HG03196 (cell line): Measurements from ENCODE around the gene C19orf18.
"Not testable (repeated sequence)": the region's sequence is repeated elsewhere in the genome, so short reads cannot be mapped to it uniquely, and the experiment has no call there.

Experiments
- ATAC-seq: cut with Tn5 transposase; IDR thresholded peaks from one replicate; pipeline ENCODE4 v1.9.1; 2021; ENCODE audit not compliant: unreplicated experiment

C19orf18 gene

DNA sequence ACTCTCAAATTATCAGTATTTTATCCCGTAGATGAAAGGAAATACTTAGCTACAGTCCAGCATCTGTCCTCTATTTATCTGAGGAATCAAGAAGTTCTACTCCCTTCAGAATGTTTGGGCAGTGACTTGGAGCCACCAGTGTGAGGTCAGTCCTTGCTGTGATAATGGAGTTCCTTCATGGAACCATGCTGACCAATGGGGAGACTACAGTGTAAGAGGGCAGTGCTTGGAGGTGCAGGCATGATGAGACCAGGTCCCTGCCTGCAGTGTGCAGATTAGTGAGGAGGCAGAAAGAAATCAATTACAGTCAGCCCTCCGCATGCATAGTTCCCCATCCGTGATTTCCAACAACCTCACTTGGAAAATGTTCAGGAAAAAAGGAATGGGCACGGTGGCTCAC lies at the start of gene C19orf18:
Gene C19orf18 (minus strand): TSS at position 101 of the 400 bp plus-strand sequence. CDS start 102 bp downstream, outside the sequence.
- no peak for ATAC-seq

DNA sequence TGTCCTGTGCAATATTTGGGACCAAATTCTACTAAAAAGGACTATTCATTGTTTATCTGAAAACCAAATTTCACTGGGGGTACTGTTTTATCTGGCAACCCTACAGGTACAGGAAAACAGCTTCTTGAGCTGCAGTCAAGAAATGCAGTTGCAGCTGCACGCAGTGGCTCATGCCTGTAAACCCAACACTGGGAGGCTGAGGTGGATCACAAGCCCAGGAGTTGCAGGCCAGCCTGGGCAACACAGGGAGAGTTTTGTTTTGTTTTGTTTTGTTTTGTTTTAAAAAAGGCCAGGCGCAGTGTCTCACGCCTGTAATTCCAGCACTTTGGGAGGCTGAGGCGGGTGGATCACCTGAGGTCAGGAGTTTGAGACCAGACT lies 47.9 kb upstream of the C19orf18 start:
- ATAC-seq: no peak

DNA sequence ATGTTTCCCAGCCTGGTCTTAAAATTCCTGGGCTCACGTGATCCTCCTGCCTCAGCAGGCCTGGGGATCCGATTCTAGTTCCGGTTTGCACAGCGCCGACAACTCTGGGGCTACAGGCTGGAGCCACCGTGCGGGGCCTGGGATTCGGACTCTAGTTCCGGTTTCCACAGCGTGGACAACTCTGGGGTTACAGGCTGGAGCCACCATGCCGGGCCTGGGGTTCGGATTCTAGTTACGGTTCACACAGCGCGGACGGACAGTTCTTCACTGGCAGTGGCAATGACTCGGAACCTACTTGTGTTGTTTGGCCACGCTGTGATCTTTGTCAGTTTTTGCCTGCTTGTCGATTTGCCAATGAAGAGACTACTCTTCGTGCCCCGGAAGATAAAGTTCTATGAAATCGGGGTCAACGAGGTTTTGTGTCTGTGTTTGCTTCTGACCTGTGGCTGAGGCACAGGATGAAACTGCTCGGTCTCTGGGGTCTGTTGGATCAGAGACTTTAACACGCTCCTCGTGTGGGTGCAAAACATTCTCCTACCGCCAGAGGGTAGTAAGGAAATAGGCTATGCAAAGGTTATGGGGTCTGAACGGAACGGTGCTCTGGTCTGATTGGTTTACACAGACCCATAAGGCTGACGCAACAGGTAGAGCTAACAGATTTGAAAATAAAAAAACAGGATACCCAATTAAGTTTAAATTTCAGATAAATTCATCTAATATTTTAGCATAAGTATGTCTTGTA lies 47.4 kb upstream of the C19orf18 start:
- ATAC-seq: no peak

DNA sequence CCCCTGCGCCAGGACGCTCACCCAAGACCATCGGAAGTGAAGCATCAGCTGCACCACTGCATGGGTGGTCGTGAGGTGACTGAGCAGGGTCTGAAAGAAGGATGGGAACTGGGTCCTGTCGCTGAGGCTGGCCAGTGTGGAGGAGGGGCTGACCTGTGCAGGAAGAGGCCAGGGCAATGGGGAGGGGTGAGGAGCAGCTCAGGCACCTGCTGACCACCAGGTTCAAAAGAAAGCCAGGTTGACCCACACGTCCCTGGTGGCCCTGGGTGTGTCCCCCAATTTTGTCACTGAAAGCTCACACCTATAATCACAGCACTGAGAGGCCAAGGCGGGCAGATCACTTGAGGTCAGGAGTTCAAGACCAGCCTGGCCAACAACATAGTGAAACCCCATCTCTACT lies 45.8 kb upstream of the C19orf18 start:
- ATAC-seq: no peak

DNA sequence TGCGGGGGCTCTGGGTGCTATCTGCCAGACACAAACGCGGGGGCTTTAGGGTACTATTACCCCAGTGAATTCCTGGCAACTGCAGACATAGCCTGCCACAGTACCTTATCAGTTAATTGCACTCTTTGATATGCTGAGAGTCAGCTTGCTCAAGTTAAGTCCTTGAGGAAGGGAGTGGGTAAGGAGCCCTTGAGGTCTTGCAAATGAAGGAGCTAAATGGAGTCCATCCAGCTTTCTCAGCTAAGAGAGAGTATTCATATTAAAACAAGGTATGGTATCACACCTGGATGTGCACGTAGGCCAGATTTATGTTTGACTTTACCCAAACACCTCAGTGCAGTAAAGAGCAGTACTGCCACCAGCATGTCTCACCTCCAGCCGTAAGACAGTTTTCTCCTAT lies 39.8 kb upstream of the C19orf18 start:
- no peak for ATAC-seq

DNA sequence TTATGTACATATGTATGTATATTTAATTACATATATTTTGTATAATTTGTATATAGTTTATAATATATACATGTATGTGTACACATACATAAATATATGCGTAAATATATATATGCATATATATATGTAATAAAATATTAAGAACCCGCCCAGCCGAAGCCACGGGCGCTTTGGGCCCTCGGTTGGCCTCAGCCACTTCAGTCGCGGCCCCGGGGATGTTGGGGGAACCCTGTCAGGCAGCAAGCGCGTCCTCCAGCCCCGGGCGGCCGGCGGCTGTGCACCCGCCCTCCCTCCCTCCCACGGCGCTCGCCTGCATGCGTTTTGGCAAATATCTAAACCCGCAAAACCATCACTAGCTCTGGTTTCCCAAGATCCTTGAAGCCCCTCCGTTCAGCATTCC lies 36.2 kb upstream of the C19orf18 start:
- ATAC-seq: no peak

DNA sequence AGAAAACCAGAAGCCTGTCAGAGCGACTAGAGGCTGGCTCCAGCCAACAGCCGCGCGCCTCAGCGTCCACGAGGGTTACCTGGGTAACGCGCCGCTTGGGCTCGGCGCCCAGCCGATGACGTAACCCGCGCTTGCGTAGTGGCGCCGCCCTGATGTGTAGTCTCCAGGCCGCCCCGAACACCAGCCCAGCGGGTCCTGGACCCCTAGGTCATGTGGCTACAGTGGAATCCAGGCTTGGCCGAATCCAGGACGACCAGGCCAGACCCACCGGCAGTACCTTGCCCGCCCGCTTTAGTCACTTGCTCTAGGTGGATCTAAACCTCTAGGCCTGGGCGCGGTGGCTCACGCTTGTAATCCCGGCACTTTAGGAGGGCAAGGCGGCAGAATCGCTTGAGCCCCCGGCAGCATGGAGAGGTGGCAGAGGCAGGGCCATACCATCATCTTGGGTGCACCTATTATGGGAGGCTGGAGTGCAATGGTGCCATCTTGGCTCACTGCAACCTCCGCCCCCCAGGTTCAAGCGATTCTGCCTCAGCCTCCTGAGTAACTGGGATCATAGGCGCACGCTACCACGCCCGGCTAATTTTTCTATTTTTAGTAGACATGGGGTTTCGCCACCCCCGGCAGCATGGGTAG lies 35.5 kb upstream of the C19orf18 start:
- ATAC-seq: peak; percentile 87

DNA sequence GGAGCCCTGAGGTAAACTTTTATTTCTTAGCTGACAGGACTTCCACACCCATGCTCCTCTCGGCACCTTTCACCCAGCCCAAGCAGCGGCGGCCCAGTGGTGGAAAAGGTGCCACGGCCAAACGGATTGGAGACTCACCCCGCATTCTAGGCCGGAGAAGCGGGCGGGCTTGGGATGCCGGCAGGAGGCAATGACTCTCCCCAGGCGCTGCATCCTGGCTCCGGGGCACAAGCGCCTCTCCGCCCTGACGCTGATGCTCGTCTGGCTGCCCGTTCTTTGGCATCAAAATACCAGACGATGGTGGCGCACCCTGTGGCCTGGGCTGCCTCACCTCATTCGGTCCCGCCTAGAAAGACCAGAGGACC lies 34.9 kb upstream of the C19orf18 start:
- ATAC-seq: peak; percentile 23

DNA sequence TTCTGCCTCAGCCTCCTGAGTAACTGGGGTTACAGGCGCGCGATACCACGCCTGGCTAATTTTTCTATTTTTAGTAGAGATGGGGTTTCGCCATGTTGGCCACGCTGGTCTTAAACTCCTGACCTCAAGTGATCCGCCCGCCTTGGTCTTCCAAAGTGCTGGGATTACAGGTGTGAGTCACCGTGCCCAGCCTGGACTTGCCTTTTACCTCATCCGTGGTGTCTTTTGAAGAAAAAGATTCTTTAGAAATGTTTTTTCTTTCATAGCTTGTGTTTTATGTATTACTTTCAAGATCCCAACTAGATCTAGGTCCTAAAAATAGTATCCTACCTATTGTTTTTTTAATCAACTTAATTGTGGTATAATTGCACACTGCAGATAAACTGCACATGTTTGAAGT lies 34.5 kb upstream of the C19orf18 start:
- not testable (repeated sequence) for ATAC-seq

DNA sequence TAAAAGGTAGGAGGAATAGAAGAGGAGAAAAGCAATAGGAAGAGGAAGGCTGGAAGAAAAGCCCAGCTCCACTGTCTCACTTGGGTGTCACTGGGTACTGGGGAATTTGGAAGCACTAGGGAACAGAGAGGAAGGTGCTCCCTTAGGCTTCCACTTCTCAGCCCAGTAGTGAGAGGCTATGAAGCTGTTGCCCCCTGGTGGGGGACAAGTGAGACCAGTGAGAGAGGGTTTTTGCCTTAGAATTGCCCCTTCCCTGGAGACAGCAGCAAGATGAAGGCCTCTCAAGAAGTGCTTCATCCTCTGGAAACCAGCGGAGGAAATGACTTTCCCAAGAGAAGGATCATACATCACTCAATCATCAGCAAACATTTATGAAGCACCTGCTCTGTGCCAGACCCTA lies 33.0 kb upstream of the C19orf18 start:
- no peak for ATAC-seq

DNA sequence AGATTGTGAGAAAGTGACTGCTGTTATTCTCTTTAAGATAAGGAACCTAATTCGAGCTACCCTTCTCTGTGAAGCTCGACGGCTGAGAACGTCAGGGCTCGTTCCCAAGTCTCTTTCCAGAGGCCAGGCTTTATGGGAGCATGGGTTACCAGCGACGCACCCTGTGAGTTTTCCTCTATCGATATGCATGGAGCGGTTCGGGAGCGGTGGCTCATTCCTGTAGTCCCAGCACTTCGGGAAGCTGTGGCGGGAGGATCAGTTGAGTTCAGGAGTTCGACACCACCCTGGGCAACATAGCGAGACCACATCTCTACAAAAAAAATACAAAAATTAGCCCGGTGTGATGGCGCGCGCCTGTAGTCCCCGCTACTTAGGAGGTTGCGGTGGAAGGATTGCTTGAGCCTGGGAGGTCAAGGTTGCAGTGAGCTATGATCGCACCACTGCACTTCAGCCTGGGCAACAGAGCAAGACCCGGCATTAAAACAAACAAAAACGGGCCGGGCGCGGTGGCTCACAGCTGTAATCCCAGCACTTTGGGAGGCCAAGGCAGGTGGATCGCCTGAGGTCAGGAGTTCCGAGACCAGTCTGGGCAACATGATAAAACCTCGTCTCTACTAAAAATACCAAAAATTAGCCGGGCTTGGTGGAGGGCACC lies 29.0 kb upstream of the C19orf18 start:
- ATAC-seq: no peak

DNA sequence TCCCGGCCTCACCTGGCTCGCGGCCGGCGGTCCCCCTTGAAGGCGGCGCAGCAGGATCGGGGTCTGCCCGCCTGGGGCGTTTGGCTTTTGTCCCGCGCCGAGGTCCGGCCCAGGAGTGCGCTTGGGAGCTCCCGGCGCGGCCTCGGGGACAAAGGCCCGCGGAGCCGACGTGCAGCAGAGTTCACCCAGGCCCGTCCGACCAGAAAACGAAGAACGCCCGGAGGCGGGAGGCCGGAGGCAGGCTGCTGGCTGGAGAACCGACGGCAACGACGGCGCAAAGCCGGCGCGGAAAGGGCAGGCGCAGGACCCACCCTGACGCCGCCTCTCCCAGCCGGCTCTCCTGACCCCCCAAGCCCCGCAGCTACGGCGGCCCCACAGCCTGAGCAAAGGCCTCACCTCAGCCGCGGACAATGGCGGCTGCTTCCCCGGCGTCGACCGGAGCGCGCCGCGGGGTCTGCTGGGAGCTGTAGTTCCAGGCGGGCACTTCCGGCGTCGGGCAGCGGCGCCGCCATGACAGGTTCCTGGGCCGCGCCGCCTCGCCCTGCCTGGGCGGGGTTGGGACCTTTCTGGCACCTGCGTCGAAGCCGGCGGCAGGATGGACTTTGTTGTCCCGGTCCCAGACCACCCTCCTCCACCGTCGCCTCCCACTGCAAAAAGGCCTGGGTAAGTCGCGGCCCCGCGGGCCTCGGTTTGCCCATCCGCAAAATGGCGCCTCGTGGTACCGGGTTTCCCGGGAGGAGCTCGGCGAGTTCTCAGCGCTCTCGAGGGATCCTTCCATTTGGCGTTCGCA lies 28.2 kb upstream of the C19orf18 start, which contains the start of gene ZNF606:
Gene ZNF606 (minus strand): TSS at position 437 of the 790 bp plus-strand sequence. CDS start 1,501 bp downstream, outside the sequence.
- peak; percentile 95 for ATAC-seq

DNA sequence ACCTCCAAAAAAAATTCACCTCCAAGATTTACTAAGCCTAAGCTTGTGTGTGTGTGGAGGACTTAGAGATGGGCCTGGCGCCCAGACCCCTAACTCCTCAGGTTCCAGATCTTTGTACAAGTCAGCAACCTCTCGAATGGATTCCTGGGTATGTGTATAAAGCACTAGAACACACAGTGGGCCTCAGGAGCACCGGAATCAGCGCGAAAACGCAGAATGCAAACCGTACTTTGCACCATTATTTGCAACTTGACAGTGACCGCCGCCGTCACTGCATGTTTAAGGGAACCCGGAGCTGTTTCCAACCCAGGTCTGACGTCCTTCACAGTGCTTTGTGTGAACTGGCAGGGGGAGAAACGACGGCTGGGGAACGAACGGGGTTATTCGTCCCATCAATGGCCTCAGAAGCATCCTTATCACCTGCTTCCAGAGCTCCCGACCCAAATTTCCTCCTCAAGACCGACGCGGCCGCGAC lies 27.6 kb upstream of the C19orf18 start:
- peak; percentile 14 for ATAC-seq

DNA sequence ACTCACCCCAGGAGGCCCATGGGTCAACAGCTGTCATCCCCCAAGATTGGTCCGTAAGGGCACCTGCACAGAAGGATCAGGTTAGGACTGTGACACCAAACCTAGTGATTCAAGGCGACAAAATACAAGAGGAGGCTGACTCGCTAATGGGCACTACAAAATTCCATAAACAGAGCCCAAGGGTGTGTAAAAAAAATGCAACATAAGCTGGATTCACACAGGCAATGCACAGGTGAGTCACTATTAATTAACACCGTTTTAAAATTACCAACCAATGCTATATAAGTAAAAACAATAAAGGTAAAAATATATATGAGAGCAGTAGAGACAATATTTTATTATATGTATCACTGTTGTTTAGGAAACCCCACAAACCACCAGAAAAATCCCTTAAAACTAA lies 26.3 kb upstream of the C19orf18 start:
- ATAC-seq: no peak

DNA sequence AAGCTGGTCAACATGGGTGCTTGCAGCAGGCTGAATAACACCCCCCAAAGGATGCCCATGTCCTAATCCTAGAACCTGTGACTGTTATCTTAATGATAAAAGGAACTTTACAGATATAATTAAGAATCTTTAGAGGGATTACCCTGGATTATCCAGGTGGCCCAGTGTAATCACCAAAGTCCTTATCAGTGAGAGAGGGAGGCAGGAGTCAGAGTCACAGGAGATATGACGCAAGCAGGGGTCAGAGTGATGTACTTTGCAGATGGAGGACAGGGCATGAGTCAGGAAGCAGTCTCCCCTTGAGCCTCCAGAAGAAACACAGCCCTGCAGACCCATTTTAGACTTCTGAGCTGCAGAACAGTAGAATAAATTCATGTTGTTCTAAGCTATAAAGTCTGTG lies 18.5 kb upstream of the C19orf18 start:
- no peak for ATAC-seq

DNA sequence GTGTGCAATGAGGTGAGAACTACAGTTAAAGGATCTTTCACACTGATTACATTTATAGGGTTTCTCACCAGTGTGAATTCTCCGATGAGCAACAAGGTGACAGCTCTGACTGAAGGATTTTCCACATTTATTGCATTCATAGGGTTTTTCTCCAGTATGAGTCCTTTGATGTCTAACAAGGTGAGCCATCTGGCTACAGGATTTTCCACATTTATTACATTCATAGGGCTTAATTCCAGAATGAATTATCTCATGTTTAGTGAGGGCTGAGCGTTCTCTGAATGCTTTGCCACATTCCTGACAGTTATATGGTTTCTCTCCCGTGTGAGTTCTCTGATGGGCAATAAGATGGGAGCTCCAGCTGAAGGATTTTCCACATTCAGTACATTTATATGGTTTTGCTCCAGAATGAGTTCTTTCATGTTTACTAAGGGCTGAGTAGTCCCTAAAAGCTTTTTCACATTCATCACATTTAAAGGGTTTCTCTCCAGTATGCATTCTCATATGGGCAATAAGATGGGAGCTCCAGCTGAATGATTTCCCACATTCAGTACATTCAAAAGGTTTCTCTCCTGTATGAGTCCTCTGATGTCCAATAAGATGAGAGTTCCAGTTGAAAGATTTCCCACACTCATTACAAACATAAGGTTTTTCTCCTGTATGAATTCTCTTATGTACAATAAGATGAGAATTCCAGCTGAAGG lies 4.4 kb upstream of the C19orf18 start:
- no peak for ATAC-seq

DNA sequence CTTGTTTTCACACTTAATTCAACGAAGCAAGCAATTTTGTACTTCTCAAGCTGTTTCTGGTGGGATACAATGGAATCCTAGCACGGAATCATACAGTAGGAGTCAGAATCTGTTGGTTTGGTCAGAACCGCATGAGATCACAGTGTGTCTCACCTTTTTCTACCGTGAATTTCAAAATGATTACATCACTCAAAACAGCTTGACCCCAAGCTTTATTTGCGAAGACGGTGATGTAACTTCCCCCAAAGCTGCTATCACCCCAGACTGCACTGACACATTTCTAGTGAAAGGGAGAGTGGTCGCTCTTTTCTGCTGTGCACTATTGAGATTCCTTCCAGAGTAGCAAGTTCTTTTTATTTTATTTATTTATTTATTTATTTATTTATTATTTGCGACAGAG lies 9.6 kb downstream of the C19orf18 start:
- no peak for ATAC-seq

DNA sequence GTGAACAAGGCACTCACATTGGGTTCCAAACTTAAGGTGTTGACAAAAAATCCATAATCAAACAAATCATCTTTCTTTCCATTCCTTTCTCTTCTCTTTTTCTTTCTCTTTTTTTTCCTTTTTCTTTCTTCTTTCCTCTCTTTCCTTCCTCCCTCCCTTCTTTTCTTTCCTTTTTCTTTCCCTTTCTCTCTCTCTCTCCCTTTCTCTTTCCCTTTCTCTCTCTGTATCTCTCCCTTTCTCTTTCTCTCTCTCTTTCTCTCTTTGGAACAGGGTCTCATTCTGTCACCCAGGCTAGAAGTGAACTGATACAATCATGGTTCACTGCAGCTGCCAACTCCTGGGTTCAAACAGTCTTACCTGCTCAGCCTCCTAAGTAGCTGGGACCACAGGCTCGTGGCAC lies 12.5 kb downstream of the C19orf18 start:
- no peak for ATAC-seq

DNA sequence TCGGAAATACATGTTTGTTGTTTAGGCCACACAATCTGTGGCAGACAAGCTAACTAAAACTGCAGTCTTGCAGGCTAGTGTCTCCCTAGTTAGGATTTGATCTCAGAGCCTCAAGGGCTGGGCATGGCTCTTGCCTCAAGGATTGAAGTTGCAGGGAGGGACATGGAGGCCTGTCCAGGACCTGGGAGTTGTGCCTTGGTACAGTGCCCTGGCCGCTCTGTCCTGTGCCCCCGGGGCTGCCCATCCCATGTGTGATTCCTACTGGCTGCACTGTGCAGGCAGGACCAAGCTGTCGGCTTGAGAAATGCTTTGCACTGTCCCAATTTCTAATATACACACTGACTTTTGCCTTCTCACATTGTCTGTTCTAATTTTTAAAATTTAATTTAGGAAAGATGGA lies 19.3 kb downstream of the C19orf18 start:
- no peak for ATAC-seq

DNA sequence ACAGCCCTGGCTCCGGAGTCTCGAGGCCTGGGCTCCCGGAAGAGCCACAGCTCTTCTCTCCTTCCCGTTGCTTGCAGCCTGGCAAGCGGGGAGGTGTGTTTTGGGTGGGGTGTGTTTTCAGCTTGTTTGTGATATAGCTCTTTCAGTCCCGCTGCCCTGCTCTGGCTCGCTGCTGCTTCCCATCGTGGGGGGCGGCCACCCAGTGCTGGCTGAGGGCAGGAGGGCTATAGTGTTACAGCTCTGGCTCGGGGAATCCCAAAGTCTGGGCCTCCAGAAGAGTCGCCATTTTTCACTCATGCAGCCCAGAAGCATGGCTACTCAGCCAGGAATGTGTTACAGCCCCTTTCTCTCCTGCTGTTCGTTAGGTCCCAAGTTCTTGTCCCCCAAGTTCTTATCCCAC lies 24.6 kb downstream of the C19orf18 start:
- ATAC-seq: no peak

DNA sequence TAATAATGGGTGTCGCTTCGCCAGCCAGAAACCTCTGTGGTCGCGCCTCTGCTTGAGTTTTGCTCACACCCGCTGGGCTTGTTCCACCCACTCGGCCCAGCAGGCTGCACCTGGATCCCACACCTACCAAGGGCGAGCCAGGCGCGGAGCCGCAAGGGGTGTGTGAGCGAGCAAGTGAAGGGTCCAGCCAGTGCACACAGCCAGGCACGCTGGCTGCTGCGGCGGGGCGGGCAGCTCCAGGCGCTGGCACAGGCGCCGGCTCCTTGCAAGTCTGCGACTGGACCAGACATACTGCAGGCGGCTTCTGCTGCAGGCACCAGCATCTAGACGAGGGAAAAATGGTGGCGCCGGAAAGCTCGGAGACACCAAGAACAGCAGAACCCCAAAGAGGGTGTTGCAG lies 25.0 kb downstream of the C19orf18 start:
- ATAC-seq: no peak
